Right lobe of liver (tissue), 4 donors: ENCODE measurements around the gene PVR.

Experiments used
- POLR2A ChIP-seq: fragments of 450-650 bp; IDR thresholded peaks from one replicate; pipeline ENCODE4 v1.6.1; 2017; ENCODE audit warnings: antibody characterized with exemption, mild to moderate bottlenecking
- TF ChIP-seq, protein P1 (sequence below), 4 donors: fragments of 200-600 bp in 3 of 4; fragments of 450-650 bp in 1 of 4; IDR thresholded peaks; one replicate each; pipeline versions ENCODE4 v1.5.1 to v1.8.0; 2016 to 2022; ENCODE audit warnings: antibody characterized with exemption in 4 of 4, mild to moderate bottlenecking in 2 of 4
- donor health status: DM: no; HTN: no; CAD: no.
- donor health status: DM: no; HTN: no; CAD: no.
- donor health status: DM: no; HTN: yes; CAD: no.

DNA sequence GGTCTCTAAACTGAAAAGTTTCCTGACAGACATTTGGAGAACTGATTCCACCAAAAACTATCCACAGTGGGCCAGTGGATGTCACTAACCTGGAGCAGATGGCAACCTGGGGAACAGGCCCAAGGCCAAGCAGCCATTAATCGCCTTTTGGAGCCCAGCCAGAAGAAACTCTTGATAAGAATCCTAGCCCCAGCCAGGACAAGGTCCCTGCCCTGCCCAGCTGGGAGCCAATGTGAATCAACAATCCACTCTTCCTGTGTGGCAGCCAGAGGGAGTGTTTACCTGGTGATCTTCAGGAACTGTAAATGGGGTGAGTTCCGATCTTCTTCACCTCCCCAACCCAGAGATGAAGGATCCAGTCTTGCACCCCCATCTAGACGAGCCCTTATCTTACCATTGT is 44.8 kb upstream of the PVR start:
- TF ChIP-seq, protein P1, sequence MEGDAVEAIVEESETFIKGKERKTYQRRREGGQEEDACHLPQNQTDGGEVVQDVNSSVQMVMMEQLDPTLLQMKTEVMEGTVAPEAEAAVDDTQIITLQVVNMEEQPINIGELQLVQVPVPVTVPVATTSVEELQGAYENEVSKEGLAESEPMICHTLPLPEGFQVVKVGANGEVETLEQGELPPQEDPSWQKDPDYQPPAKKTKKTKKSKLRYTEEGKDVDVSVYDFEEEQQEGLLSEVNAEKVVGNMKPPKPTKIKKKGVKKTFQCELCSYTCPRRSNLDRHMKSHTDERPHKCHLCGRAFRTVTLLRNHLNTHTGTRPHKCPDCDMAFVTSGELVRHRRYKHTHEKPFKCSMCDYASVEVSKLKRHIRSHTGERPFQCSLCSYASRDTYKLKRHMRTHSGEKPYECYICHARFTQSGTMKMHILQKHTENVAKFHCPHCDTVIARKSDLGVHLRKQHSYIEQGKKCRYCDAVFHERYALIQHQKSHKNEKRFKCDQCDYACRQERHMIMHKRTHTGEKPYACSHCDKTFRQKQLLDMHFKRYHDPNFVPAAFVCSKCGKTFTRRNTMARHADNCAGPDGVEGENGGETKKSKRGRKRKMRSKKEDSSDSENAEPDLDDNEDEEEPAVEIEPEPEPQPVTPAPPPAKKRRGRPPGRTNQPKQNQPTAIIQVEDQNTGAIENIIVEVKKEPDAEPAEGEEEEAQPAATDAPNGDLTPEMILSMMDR (IDR thresholded peaks at IDR 0.05) = no peak
- no peak for TF ChIP-seq POLR2A
